ENCODE data around the gene RCOR3.

Gene RCOR3

DNA sequence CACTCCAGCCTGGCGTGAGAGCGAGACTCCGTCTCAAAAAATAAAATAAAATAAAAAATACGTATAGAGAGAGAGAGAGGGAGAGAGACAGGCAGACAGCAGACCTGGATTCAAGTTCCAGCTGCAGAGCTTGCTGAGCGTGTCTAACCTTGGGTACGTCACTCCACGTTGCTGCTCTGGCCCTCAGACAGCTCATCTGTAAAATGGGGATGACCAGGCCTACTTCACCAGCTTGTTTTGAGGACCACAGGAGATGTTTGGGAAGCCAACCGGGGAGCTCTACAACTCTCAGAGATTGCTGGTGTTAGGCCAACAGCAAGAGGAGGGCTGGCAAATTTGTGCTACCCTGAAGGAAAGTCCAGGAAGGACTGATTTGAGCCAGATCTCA, 67.0 kb downstream of the RCOR3 start:
- DNase-seq = no peak

DNA sequence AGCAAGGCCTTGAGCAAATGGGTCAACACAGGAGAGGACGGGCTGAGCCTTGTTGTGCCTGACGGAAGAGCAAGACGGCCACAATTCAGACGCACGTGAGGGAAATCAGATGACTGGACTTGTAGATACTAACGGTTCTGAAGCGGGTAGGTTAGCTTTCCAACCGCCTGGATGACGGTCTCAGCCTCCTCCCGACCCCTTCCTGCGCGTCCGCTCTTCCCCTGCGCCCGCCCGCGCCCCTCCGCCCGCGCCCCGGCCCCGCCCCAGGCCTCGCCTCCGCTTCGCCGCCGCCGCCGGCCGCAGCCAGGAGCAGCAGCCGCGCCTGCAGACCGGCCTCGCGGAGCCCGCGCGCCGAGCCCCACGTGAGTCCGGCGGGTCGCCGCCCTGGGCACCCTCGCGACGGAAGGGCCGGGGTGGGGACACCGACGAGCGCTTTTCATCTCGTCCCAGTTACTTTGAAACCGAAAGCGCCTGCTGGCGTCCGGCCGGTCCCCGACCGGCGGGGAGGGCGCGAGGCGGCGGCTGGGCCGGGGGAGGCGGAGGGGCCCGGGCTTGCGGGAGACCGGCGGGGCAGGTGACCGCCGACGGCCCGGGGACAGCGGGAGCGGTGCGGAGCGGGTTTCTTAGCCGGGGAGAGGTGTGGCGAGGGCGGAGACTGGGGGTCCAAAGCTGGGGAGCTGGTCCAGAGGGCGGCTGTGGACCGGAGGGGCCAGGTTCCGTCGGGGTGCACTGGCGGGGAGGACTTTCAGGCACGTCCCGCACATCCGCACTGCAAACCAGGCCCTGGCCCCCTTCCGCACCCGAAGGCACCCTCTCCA, 67.6 kb downstream of the RCOR3 start, which contains the start of gene TRAF5:
TRAF5 (plus strand) TSS at position 306 of the 818 bp plus-strand sequence. CDS start 26,407 bp downstream, outside the sequence.
- no peak for DNase-seq

- DNase-seq = no peak
Measured at GRCh38 chr1:211327346-211327921, 68.3 kb downstream of the RCOR3 start.

DNA sequence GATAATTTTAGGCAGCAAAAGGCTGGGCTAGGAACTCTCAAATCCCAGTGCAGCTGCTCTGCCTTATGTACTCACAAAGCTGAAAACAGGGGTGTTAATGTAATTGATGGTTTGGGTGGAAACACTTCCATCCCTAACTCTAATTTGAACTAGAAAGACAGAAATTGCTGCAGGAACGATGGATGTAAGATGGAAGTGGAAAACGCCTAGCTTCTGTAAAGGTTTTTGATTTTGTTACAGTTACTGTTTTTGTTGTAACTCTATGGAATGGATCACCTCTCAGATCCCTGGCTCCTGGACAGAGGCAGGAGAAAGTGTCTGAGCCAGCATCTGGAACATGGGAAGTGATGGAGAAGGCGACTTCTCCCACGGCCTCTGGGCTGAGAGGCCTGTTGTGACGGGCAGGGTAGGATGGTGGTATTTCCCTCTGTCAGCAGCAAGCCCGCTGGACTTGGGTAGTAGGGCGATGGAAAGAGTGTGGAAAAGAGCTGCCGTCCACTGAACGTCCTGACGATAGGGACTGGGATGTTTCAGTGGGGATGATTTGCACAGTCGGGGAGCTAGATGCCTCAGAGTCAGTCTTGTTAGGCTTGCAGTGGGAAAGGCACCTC, 69.0 kb downstream of the RCOR3 start:
- DNase-seq = no peak

DNA sequence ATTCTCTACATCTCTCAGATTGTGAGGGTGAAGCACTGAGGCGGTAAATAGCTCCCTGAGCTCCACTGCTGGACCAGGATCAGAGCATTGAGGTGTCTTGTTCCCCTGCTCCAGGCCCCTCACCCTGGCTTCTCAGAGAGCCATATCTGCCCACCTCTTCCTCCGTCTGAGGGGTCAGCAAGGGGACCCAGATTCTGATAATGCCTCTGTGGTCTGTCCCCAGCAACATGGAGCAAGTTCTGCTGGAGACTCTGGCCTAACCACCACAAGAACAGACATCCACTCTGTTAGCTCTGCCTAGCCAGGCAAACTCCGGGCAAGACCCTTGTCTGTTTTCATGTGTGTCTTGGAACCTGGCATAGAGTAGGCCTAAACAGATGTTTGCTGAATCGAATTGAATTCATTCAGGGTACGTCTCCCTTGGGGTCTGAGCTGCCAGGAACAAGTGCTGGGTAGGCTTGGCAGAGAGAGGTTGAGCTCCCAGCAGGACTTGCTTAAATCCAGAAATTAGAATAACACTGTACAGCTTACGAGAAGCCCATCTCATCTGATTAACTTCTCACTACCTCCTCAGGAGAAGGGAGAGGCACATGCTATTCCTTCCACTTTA, 69.8 kb downstream of the RCOR3 start:
- no peak for DNase-seq

GRCh38 chr1:211329764-211330201, 70.6 kb downstream of the RCOR3 start:
- no peak for DNase-seq

DNA sequence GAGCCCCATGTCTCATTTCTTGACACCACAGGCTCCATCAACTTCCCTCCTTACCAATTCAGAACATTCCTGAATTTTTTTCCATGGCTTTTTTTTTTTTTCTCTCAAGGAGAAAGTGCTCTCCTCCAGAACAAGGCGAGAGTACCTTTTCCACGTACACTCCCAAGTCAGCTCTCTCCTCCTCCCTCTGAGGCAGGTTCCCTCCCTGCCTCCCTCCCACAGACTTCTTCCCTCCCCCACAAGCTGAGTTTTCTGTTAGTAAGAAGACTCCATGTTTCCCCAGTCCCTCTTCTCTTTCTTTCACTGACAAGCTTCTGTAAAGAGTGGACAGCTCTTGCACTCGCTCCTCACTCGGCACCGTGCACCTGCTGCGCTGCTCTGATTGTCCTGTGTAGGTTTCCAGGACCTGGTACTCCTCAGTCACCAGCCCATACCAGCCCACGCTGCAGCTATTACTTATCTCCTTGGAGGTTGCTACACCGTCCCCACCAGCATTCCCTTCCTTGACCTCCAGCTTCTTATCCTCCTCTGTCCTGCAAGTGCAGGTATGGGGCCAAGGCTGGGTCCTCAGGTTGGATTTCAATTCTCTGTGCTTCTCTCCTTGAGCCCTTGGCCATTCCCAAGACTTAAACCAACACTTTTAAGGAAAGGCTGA, 71.2 kb downstream of the RCOR3 start:
- no peak for DNase-seq

- DNase-seq = no peak
Measured at GRCh38 chr1:211331011-211331709, 72.0 kb downstream of the RCOR3 start.

DNA sequence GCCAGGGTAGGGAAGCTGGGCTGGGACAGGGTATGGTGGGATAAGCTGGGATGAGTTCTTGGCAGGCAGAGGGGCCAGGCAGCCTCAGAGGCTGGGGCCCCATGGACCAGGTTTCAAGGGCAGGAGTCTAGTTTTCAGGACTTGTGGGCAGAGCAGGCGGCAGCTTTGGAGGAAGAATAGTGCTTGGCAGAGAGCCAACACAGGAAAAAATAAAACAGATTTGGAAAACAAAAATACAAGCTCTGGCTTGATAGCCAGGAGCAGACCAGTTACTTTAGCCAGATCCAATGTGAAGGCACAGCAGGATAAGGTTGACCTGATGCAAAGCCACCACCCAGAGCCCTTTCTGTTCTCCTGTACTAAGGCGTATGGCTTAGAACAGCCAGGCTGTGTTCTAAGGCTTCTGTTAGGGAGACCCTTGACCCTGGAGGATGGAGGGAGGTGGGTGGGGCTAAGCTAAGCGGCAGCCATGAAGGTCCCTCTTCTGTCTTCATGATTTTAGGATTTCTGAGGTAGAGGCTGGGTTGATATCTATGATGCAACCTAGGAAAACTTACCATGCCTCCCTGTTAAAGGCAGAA, 73.0 kb downstream of the RCOR3 start:
- DNase-seq = no peak

DNA sequence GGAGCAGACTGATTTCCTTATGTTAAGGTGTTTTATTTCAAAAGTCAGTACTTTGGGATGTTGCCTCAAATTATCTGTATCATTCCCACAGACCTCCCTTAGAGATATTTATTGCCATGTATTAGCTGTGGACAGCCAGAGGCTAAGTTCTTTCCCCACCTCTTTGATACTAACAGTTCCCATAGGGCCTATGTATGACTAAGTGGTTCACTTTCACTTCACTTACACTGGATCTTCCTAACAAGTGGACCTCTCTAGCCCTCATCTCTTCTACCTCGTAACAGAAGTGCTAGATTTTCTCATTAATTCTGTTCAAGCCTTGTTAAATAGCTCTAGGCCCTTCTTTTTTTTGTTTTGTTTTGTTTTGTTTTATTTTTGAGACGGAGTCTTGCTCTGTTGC, 73.7 kb downstream of the RCOR3 start:
- no peak for DNase-seq

DNA sequence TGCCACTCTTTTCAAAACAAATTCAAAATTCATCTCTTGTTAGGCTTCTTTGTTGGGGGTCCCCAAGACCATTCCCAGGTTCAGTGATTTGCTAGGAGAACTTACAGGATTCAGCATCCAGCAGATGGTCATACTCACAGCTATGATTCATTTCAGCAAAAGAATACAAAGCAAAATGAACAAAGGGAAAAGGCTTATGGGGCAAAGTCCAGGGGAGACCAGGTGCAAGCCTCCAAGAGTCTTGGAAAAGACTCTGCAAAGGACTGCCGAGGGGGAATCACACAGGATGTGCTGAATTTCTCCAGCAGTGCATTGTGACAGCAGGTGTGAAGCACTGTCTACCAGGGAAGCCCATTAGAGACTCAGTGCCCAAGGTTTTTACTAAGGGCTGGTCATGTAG, 74.7 kb downstream of the RCOR3 start:
- no peak for DNase-seq

GRCh38 chr1:211334986-211335385, 75.8 kb downstream of the RCOR3 start:
- DNase-seq = no peak

- DNase-seq = no peak
Measured at GRCh38 chr1:211335522-211336157, 76.5 kb downstream of the RCOR3 start.

DNA sequence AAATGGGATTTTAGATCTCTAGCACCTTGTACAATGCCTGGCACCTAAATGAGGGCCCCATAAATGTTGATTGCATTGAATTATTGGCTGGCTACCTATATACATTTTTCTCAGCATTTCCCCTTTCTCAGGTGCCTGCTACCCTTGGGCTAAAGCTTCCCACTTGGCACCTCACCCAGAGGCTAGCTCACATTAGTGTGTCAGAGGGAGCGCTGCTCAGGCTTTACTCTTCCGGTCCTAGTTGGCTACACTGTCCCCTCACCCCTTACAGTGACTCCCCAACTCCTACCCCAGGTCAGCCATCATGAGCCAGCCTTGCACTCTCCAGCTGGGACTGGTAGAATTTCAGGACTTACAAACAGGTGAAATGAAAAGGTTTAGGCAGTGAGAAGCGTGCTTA, 77.0 kb downstream of the RCOR3 start:
- no peak for DNase-seq

DNA sequence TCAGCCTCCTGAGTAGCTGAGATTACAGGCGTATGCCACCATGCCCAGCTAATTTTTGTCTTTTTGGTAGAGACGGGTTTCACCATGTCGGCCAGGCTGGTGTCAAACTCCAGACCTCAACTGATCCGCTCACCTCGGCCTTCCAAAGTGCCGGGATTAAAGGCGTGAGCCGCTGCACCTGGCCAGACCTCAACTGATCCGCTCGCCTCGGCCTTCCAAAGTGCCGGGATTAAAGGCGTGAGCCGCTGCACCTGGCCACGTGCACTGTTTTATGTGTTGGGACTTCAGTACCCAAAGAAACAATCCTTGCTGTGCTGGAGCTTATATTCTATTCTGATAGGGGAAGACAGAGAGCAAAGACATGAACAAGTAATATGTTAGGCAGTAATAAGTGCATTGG, 77.6 kb downstream of the RCOR3 start:
- DNase-seq = no peak

GRCh38 chr1:211337430-211338223, 78.5 kb downstream of the RCOR3 start:
- no peak for DNase-seq

DNA sequence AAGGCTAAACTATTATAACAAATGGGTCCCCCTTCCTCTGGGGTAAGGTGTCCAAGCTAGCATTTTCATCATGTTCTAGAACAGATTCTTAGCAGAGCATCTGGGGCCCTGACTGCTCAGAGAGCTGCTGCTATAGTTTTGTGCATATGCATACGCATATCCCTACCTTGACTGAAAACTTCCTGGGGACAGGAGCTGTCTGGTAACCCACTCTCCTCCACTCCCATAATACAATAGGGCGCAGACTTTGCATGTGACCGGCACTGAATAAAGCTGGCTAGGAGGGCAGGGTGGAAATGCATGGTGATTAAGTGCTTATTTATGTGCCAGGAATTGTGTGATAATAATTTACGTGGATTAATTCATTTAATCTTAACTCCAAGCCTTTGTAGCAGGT, 79.1 kb downstream of the RCOR3 start:
- no peak for DNase-seq

DNA sequence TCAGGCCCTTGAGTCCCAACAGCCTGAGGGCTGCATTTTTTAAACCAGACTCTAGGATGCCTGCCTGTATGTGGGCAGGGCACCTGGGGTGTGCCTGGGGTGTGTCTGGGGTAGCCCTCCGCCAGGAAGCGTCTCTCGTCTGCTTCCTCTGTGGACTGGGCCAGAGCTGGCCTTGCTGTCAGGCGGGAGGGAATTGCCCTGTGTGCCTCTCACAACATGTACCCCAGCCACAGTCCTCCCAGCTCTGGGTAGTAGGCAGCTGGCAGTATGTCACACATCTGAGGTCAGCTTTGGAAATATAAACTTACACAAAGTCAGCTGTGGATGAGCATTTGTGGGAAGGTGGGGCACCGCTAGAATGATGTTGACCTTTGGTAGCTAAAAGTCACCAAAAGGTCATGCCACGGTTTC, 80.5 kb downstream of the RCOR3 start:
- DNase-seq = no peak

- DNase-seq = no peak
Measured at GRCh38 chr1:211340622-211341507, 81.7 kb downstream of the RCOR3 start.

GRCh38 chr1:211341999-211342398, 82.8 kb downstream of the RCOR3 start:
- DNase-seq = no peak

Data from NCI-H2107 (cell line).